GM11168 (cell line): ENCODE data around the gene PPP2R2C.

Experiments
- in situ Hi-C: fragments of 300-500 bp; cut with MboI; formaldehyde crosslinking; loops from one replicate; pipeline ENCODE4 v1.12.0; 2022; ENCODE audit warnings: low sequenced_read_pairs; ENCODE audit not compliant: unreplicated experiment

PPP2R2C gene

GRCh38 chr4:6469898-6470501 lies 2.4 kb downstream of the PPP2R2C start:
- in situ Hi-C loops: no loop called here

DNA sequence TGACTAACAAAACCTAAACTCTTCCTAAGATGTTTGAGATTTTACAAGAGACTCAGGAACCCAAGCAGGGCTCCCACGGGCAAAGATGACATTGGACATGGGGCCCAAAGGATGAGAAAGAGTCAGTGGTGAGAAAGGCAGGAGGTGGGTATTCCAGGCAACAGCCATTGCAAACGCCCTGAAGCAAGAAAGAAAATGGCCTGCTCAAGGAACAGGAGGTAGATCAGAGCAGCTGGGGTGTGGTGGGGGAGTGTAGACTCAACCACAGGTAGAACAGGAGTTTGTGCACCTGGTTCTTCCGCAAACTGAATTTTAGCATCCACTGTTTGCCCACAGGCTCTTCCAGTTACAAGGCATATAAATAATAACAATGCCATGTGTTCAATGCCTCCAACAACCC lies 3.3 kb downstream of the PPP2R2C start:
- in situ Hi-C loops: no loop called here

DNA sequence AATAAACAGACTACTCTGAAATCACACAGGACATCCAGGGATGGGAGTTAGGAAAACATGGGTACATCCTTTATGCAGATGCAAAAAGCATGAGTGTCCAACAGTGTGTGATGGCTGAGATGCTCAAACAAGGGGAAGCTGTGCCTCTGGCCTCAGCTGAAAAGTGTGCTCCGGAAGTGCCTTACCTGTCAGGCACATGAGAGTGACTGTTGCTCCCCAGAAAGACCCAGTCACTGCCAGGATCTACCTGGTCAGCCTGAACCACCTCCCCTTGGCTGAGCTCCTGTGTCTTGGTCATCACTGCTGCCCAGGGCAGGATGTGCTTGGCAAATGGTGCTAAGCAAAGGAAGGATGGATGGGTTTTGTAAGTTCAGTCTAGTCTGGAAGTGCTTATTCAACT lies 4.0 kb downstream of the PPP2R2C start:
- in situ Hi-C loops: no loop called here

DNA sequence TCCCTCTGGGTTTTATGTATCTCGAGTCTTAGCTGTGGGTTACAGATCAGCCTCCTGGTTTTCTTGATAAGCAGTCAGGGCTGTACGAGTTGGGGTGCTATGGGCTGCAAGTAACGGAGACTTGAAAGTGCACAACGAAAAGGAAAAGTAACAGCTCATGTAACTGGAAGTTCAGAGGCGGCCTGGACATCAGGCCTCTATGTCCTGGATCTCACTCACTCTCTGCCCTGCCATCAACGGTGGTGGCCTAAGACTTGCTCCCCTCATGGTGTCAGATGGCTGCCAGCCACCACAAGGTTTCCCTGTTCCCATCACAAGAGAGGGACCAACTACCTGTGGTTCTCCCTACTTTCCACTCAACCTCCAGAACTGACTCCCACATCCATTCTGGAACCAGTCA lies 4.8 kb downstream of the PPP2R2C start:
- in situ Hi-C loops: no loop called here

DNA sequence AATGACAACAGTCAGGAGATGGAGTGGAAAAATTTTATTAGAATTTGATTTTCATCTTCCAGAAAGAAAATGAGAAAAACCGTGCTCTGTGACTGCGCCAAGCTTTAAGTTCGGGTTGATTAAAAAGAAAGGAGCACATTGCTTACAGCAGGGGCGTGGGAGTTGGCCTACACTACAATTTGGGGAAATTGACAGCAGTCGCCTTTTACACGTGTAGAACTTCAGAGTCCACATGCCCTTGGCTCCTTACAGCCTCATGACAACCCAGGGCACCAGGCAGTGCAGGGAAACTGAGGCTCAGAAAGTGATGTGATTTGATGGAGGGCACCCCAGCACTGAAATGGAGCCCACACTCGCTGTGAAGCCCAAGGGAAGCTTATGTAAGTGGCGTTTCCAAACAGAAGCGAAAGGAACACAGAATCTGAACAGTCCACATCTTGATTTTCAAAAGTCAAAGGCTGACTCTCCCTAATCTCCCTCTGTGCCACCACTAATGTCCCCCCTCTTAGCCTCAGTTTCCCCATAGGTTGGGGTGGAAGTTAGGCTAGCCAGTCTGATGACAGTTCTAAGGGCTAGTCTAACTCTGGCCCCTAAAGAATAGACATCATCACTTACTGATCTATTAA lies 5.5 kb downstream of the PPP2R2C start:
- in situ Hi-C loops: no loop called here

DNA sequence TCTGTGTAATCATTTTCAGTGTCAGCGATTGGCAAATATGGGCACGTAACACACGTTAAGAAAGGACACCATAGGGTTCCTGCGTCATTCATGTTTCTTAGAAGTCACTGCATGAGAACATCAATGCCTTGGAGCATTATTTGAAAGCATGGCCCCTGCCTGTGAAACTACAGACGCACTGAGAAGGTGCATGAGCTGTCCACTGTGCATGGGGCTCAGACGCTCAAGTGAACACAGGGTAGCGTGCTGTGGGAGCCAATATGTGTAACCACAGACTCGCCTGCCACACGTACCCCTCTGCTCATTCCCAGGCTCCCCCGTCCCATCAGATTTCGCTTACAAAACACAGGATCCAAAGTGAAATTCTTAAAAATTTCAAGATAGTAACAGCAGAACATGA lies 6.5 kb downstream of the PPP2R2C start:
- in situ Hi-C loops: no loop called here

GRCh38 chr4:6464842-6465588 lies 7.4 kb downstream of the PPP2R2C start:
- in situ Hi-C loops: no loop called here

DNA sequence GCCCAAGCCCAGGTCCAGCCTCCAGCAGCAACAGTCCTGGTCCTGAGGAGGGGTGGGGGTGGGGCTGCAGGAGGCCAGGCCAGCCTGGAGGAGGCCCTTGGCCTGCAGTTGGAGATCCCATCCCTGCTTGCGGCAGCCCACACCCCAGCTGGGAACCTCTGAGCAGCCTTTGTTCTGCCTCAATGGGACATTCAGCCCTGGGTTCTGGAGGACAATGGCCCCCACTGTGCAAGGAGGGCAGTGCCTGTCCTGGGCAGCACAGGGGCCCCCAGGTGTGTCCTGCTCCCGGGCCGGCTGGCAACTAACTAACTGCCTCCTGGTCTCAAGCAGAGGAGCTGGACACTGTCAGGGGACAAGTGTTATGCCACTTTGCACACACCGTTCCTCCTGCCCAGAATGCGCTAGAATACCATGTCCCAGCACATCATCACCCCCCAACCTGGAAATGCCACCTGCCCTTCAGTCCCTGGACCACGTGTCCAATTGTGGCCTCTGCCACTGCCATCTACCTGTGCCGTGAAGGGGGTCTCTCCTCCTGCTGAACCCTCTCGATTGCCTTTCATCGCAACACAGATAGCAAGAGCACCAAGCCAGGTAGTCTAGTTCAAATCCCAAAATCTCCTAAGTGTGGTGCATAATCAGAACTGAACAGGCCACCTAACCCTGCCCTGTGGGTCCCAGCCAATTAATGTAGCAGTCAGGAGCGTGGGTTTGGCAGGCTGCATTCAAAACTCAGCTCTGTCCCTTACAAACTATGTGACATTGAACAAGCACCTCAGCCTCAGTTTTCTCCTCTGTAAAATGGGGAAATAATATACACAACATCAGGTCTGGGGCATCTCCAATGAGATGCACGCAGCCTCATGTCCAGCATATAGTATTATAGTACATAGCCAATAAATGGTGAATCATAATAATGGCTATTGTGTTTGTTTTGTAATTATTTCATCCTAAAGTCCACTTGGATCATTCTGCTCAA lies 8.8 kb downstream of the PPP2R2C start:
- in situ Hi-C loops: no loop called here

- in situ Hi-C loops: no loop called here
Measured at GRCh38 chr4:6461301-6462165, 10.9 kb downstream of the PPP2R2C start.

GRCh38 chr4:6460876-6461275 lies 11.5 kb downstream of the PPP2R2C start:
- in situ Hi-C loops: no loop called here

- in situ Hi-C loops: no loop called here
Measured at GRCh38 chr4:6458528-6458927, 13.9 kb downstream of the PPP2R2C start.

DNA sequence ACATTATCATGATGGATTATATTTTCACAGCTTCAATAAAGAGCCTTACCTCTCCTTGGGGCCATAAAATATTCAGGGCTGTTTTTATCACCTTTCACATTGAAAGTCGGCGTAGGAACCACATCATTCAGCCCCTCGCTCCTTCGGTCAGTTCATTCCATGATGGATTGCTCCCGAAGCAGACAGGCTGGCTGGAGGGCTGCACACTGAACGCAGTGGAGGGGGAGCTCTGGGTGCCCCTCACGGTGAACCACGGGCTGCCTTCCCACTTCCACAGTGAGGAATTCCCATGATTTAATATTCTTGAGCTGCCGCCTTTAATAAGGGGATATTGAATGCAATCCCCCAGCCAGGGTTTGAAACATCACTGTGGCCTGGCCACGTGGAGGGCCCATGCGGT lies 16.0 kb downstream of the PPP2R2C start:
- in situ Hi-C loops: no loop called here

DNA sequence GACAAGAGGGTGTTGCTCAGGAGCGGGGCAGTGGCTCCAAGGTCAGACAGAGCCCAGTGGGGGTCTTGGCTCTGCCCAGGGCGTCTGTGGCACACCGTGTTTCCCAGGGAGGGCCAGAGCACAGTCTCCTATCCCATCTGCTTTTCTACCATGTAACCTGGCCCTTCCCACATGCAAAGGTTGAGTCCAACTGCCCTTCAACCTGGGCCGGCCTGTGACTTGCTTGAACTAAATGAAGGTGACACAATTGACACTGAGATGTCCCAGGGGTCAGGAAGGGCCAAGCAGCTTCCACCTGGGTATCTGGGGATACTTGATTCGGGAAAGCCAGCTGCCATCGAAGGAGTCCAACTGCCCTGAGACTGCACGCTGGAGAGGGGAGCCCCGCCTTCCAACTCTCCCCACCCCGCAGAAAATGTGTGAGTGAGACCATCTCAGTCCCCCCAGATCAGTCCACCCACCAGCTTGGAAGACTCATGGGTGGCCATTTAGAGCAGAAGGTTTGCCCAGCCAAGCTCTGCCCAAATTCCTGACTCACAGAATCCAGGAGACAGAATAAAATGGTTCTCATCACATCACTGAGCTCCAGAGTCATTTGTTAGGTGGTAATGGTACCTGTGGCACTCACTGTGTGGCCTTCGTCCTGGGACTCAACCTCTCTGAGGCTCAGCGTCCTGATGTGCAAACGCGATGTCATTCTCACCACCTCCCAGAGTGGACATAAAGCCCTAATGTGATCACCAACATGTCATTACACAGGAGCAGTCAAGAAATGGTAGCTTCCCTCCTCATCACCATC lies 18.1 kb downstream of the PPP2R2C start:
- in situ Hi-C loops: no loop called here

GRCh38 chr4:6453688-6453990 lies 18.8 kb downstream of the PPP2R2C start:
- in situ Hi-C loops: no loop called here

GRCh38 chr4:6452897-6453687 lies 19.3 kb downstream of the PPP2R2C start:
- in situ Hi-C loops: no loop called here

- in situ Hi-C loops: no loop called here
Measured at GRCh38 chr4:6452116-6452896, 20.1 kb downstream of the PPP2R2C start.

DNA sequence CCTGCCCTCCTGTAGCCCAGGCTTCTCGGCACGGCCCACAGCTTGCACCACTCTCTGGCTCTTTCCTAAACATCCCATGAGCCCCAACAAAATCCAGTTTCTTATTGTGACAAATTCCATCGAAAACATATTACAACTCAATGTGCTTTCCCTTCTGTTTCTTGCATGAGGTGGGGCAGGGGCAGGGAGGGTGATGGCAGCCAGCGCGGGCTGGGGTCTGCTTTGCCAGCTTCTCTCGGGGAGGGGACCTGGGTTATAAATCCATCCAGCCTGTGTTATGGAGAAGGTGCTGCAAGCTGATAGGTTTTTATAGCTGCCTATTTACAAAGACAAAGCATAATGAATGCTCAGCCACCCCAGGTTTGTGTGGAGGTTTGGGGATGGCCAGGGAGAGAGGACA lies 21.1 kb downstream of the PPP2R2C start:
- in situ Hi-C loops: no loop called here

DNA sequence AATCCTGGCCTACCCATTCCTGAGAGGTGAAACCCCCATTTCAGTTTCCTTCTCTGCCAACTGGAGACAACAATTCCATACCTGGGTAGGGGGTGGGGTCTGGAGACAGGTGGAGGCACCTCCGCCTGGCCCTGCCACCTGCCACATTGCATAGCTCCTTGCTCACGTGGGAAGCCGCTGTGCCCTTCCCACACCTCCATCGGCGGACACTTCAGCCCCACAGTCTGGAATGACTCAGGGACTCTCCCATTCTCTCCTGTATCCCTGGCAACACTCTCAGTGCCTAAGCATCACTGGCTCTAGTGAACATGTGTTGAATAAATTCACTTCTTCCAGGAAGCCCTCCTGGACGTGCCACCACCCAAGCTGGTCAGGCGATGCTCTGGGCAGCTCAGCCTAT lies 21.7 kb downstream of the PPP2R2C start:
- in situ Hi-C loops: no loop called here
